K562 (cell line): ENCODE measurements around the gene MADCAM1. TPM values are rescaled to one million over a fixed set of nuclear protein-coding genes. Genes with fewer than 3 reads are reported as not detected.

Source experiments
- ATAC-seq: fragments of 200-7000 bp; cut with Tn5 transposase; 3 replicates; pipeline ENCODE4 v1.9.1; 2020; ENCODE audit warnings: moderate library complexity
- Bru-seq: library from RNA; stranded (reverse); fragments of 400-500 nt; gene quantifications from one replicate; lab custom pipeline; 2021; lab: Mats Ljungman, UMichigan
- BruChase-seq, 2 experiments: library from RNA; stranded (reverse); fragments of 400-500 nt; gene quantifications; one replicate each; lab custom pipeline; 2021; lab: Mats Ljungman, UMichigan
- BruUV-seq: library from RNA; stranded (reverse); fragments of 400-500 nt; replicated peaks from 2 replicates; lab custom pipeline; 2021; lab: Mats Ljungman, UMichigan
- CTCF ChIA-PET: fragments of 300-600 bp; formaldehyde crosslinking; extraction: SDS; loops from one replicate; lab custom pipeline; 2021; ENCODE audit warnings: low intra/inter-chr PET ratio; lab: Yijun Ruan, JAX
- POLR2A ChIA-PET: fragments of 300-600, 350-650 bp; sonication (Branson Sonifier 250); formaldehyde crosslinking; extraction: SDS; loops from one replicate; lab custom pipeline; 2021; ENCODE audit warnings: antibody characterized with exemption, inconsistent platforms; lab: Yijun Ruan, JAX
- DNase-seq, 4 experiments: peaks; one replicate each; pipeline versions ENCODE4 v3.0.0 to v3.0.0-alpha.2; 2011 to 2018; ENCODE audit warnings: low spot score in 3 of 4, mixed read lengths in 3 of 4; ENCODE audit errors: extremely low read depth in 1 of 4
- FAIRE-seq: peaks from 2 replicates; lab custom pipeline; 2011; peaks lifted over from hg19 to GRCh38; lab: Jason Lieb, UNC
- H2AFZ ChIP-seq: 2 replicates; pipeline ENCODE4 v1.6.0; 2011; ENCODE audit warnings: low read depth, low read length, control low read depth, inconsistent platforms
- H3K27ac ChIP-seq: fragments of 200-600 bp; 3 replicates; pipeline ENCODE4 v1.8.0; 2011; ENCODE audit warnings: low read depth, mild to moderate bottlenecking, control low read depth, inconsistent platforms, low read length, moderate library complexity, mixed read lengths; ENCODE audit errors: extremely low read depth
- H3K27me3 ChIP-seq, 2 experiments: fragments of 300-600 bp in 1 of 2; 2 replicates in 1 of 2; 3 replicates in 1 of 2; pipeline versions ENCODE4 v1.6.0 to v1.8.0; 2011; ENCODE audit warnings: inconsistent platforms in 2 of 2, low read length in 2 of 2, mild to moderate bottlenecking in 1 of 2, mixed read lengths in 1 of 2, moderate library complexity in 1 of 2; ENCODE audit not compliant: control insufficient read depth in 2 of 2, insufficient read depth in 2 of 2
- H3K36me3 ChIP-seq: fragments of 300-600 bp; 3 replicates; pipeline ENCODE4 v1.8.0; 2011; ENCODE audit warnings: mild to moderate bottlenecking, low read length, inconsistent platforms; ENCODE audit not compliant: control insufficient read depth, insufficient read depth
- H3K4me1 ChIP-seq, 2 experiments: fragments of 200-600 bp in 1 of 2; replicated peaks in 1 of 2; 2 replicates in 1 of 2; 3 replicates in 1 of 2; pipeline versions ENCODE4 v1.5.1 to v1.8.0; 2011; ENCODE audit warnings: inconsistent platforms in 2 of 2, low read length in 2 of 2, mild to moderate bottlenecking in 1 of 2, mixed read lengths in 1 of 2, moderate library complexity in 1 of 2; ENCODE audit not compliant: control insufficient read depth in 2 of 2, insufficient read depth in 2 of 2
- H3K4me2 ChIP-seq: 2 replicates; pipeline ENCODE4 v1.6.1; 2011; ENCODE audit warnings: low read length, control low read depth, inconsistent platforms, mixed read lengths; ENCODE audit not compliant: insufficient read depth
- H3K4me3 ChIP-seq: fragments of 200-600 bp; sonication (generic), shearing (Covaris generic); 2 replicates; pipeline ENCODE4 v1.5.1; 2016; ENCODE audit warnings: control low read depth, inconsistent platforms
- H3K79me2 ChIP-seq: fragments of 200-600 bp; 3 replicates; pipeline ENCODE4 v1.8.0; 2011; ENCODE audit warnings: low read length, inconsistent platforms; ENCODE audit not compliant: control insufficient read depth, insufficient read depth
- H3K9ac ChIP-seq, 2 experiments: 2 replicates each; pipeline versions ENCODE4 v1.6.0 to v1.6.1; 2011; ENCODE audit warnings: low read depth in 2 of 2, low read length in 2 of 2, control low read depth in 1 of 2, inconsistent platforms in 1 of 2, mild to moderate bottlenecking in 1 of 2, mixed read lengths in 1 of 2; ENCODE audit not compliant: insufficient read depth in 1 of 2
- H3K9me1 ChIP-seq: one replicate; pipeline ENCODE4 v1.6.0; 2011; ENCODE audit warnings: inconsistent platforms, mild to moderate bottlenecking, low read length, moderate library complexity; ENCODE audit not compliant: control insufficient read depth, insufficient read depth
- H3K9me3 ChIP-seq: replicated peaks from 2 replicates; pipeline ENCODE4 v1.5.1; 2011; ENCODE audit warnings: low read depth, low read length, inconsistent platforms; ENCODE audit not compliant: control insufficient read depth, insufficient read depth
- H4K20me1 ChIP-seq: replicated peaks from 2 replicates; pipeline ENCODE4 v1.6.1; 2011; ENCODE audit warnings: low read length, inconsistent platforms, mixed read lengths; ENCODE audit not compliant: control insufficient read depth, insufficient read depth
- ADNP ChIP-seq: fragments of 200-800 bp; sonication (Bioruptor generic); IDR thresholded peaks from 2 replicates; pipeline ENCODE4 v1.6.1; 2016; ENCODE audit warnings: missing genetic modification characterization, missing compliant biosample characterization
- CREB1 ChIP-seq, 2 experiments: sonication (generic) in 1 of 2; formaldehyde crosslinking in 1 of 2; IDR thresholded peaks; 2 replicates each; pipeline versions ENCODE4 v1.6.1 to v1.8.0; 2012 to 2022; ENCODE audit warnings: inconsistent platforms in 1 of 2, mild to moderate bottlenecking in 1 of 2, missing genetic modification reagents in 1 of 2, moderate library complexity in 1 of 2
- EP300 ChIP-seq: IDR thresholded peaks from 2 replicates; pipeline ENCODE4 v1.6.1; 2012; ENCODE audit warnings: low read length, improper control_type of control experiment
- HMBOX1 ChIP-seq: sonication (generic); IDR thresholded peaks from 2 replicates; pipeline ENCODE4 v1.6.1; 2016
- THRB ChIP-seq: fragments of 450-650 bp; formaldehyde crosslinking; conservative IDR thresholded peaks from 2 replicates; pipeline ENCODE4 v1.4.0; 2022; ENCODE audit warnings: mild to moderate bottlenecking, missing genetic modification characterization
- ZBTB1 ChIP-seq: sonication (generic); formaldehyde crosslinking; IDR thresholded peaks from 2 replicates; pipeline ENCODE4 v1.8.1; 2023; ENCODE audit warnings: missing genetic modification reagents, low read depth, mild to moderate bottlenecking, borderline replicate concordance
- ZSCAN29 ChIP-seq: fragments of 450-650 bp; IDR thresholded peaks from 2 replicates; pipeline ENCODE4 v1.6.1; 2017
- WGBS: fragments of 100-300 bp; shearing (Covaris generic); methylation state at CpG from one replicate; pipeline ENCODE4 v1.1.6; 2016; ENCODE audit warnings: low coverage, mixed read lengths; ENCODE audit not compliant: insufficient coverage; ENCODE audit errors: missing lambda C conversion rate; 5-methylcytosine and 5-hydroxymethylcytosine counted together
- in situ Hi-C: fragments of 300-500 bp; cut with MboI; formaldehyde crosslinking; loops from 4 replicates; pipeline ENCODE4 v1.15.0; 2018; ENCODE audit warnings: inconsistent platforms, mixed read lengths
- intact Hi-C: fragments of 100-400 bp; cut with micrococcal nuclease; formaldehyde crosslinking; loops from 2 replicates; pipeline ENCODE4 v1.14.2; 2022
- long read RNA-seq, 3 experiments: library from polyadenylated mRNA in 2 of 3; library from RNA in 1 of 3; unstranded in 2 of 3; stranded (forward) in 1 of 3; transcript quantifications; one replicate each; pipeline ENCODE4 v2.0.0, GENCODE V29; 2019 to 2022
- polyA minus RNA-seq, 3 experiments: library from RNA; depleted of rRNA, polyadenylated mRNA; stranded (reverse); fragments of >200 nt; gene quantifications; 2 replicates each; pipeline ENCODE4 v1.2.3, GENCODE V29; 2011
- polyA plus RNA-seq, 8 experiments: library from polyadenylated mRNA; depleted of rRNA in 4 of 8; stranded (reverse) in 5 of 8; unstranded in 3 of 8; fragments of >200 nt; fragmentation: Nextera tagmentation in 2 of 8; fragmentation: Illumina TruSeq in 1 of 8; extraction: Ambion mirVana in 2 of 8; extraction: Trizol in 1 of 8; gene quantifications; 2 replicates each; pipeline versions ENCODE4 v1.2.1 to v1.2.3, GENCODE V29; 2011 to 2014; ENCODE audit warnings: inconsistent platforms in 1 of 8, missing spikeins in 1 of 8
- total RNA-seq, 7 experiments: library from RNA; depleted of rRNA in 6 of 7; stranded (reverse); fragments of >200 nt in 6 of 7; fragmentation: Illumina TruSeq in 2 of 7; extraction: Trizol in 2 of 7; gene quantifications; 2 replicates each; pipeline versions ENCODE4 v1.2.1 to v1.2.3, GENCODE V29; 2011 to 2021; ENCODE audit warnings: low replicate concordance in 1 of 7

Gene MADCAM1
- total RNA-seq (2011; cell fraction: chromatin; rRNA removed; ENCODE audit: low replicate concordance): not detected in 2 replicates
- 0.79 and 1.0 TPM in 2 replicates for total RNA-seq (2011; cell fraction: nucleolus; rRNA removed)
- not detected in 2 replicates for total RNA-seq (2011; cell fraction: nucleoplasm; rRNA removed)
- total RNA-seq (2014; rRNA removed): 0.09 and 0.20 TPM in 2 replicates
- not detected in 2 replicates for total RNA-seq (2014; rRNA removed; fragmentation: Illumina TruSeq; extraction: Trizol)
- not detected in 2 replicates for total RNA-seq (2015; rRNA removed; fragmentation: Illumina TruSeq; extraction: Trizol)
- 0.09 TPM in 1 of 2 replicates, not detected in the other for total RNA-seq (2021)
- polyA plus RNA-seq (2011; rRNA removed): 0.05 TPM in 1 of 2 replicates, not detected in the other
- polyA plus RNA-seq (2011; cell fraction: cytosol; rRNA removed): 0.12 TPM in 1 of 2 replicates, not detected in the other
- polyA plus RNA-seq (2011; cell fraction: nucleus; rRNA removed): 0.18 and 0.40 TPM in 2 replicates
- polyA plus RNA-seq (2012): 0.27 and 0.82 TPM in 2 replicates
- polyA plus RNA-seq (2014; fragmentation: Illumina TruSeq; extraction: Trizol): not detected in 2 replicates
- polyA plus RNA-seq (2014; fragmentation: Nextera tagmentation; extraction: Ambion mirVana): not detected
- 0.12 and 0.36 TPM in 2 replicates for polyA plus RNA-seq (2014; rRNA removed)
- polyA minus RNA-seq (2011; rRNA and poly(A)+ RNA removed): not detected in 2 replicates
- not detected in 2 replicates for polyA minus RNA-seq (2011; cell fraction: cytosol; rRNA and poly(A)+ RNA removed)
- 0.22 TPM in 1 of 2 replicates, not detected in the other for polyA minus RNA-seq (2011; cell fraction: nucleus; rRNA and poly(A)+ RNA removed)
- Bru-seq, nascent RNA: percentile 26 among the genes with signal in this experiment
- percentile 17 among the genes with signal in this experiment for BruChase-seq, experiment 1, labeled RNA remaining after a 2-hour chase
- BruChase-seq, experiment 2, labeled RNA remaining after a 6-hour chase: percentile 20 among the genes with signal in this experiment
- long read RNA-seq, experiment 1, partial matches to known transcripts: 0 of 2 reads
- long read RNA-seq, experiment 1, other reads (novel, unspliced or antisense): 2 of 2 reads
- long read RNA-seq, experiment 2, partial matches to known transcripts: 0 of 1 reads
- long read RNA-seq, experiment 2, other reads (novel, unspliced or antisense): 1 of 1 reads
- long read RNA-seq, experiment 3: 0 reads

GRCh38 chr19:496112-496665, at the start of gene MADCAM1:
TSS of gene MADCAM1 (plus strand) at chr19:496486. CDS start at chr19:496500, 14 bp downstream.
- Histone ChIP-seq H3K9me3 (no peaks in the 10 kb centered on the region), H3K9ac (no peak within 1 kb of the TSS), H3K27me3 (no peaks in the 10 kb centered on the region), H3K36me3 (no peaks in the 10 kb centered on the region), H3K4me1 (peaks cover 0 to 58% of the 10 kb centered on the region in 2 experiments; a peak in 3 of 5 replicates), H2AFZ (0 out of 2 replicates have a peak within 1 kb of the TSS, but pooled peaks have one; percentile 38), H3K27ac (no peak within 1 kb of the TSS), H3K9me1 (no peaks in the 10 kb centered on the region), H4K20me1 (no peaks in the 10 kb centered on the region), H3K4me3 (no peak within 1 kb of the TSS), H3K79me2 (no peaks in the 10 kb centered on the region), H3K4me2 (peak within 1 kb of the TSS; percentile 12; the same call in 1 of the 2 replicates)
- FAIRE-seq: no peak
- CTCF ChIA-PET: no interaction called here
- intact Hi-C loops (no loop called here), in situ Hi-C loops (no loop called here)
- TF ChIP-seq THRB (CRISPR knock-in tag): no peak
- no peak for TF ChIP-seq ZSCAN29
- peak; percentile 69 for TF ChIP-seq ADNP (tag)
- 0 out of 2 replicates have a peak, but pooled peaks have one; percentile 7 for TF ChIP-seq ZBTB1 (CRISPR knock-in tag)
- TF ChIP-seq EP300: no peak
- TF ChIP-seq HMBOX1: no peak
- no peak for TF ChIP-seq CREB1 (IDR thresholded peaks at IDR 0.05)
- TF ChIP-seq CREB1 (CRISPR knock-in tag; IDR thresholded peaks at IDR 0.05): 0 out of 2 replicates have a peak, but pooled peaks have one; percentile 24
- WGBS: 52% methylated on average over 17 of the region's 33 CpGs
- no TSS peak for BruUV-seq
- ATAC-seq: no peak
- POLR2A ChIA-PET: interaction anchor here (1.8 kb wide), 1 partner anchor 10 kb away, joined by 6 read pairs; no protein-coding TSS in a partner anchor
- DNase-seq: no peak
